Measurements from ENCODE around the gene PHLDB1.
A peak's percentile ranks its signal among the peaks of the same experiment; 100 is the strongest.

PHLDB1 gene

GRCh38 chr11:118688851-118689502 lies 81.6 kb downstream of the PHLDB1 start:
- DNase-seq (ENCODE audit: low read depth): no peak

- DNase-seq (ENCODE audit: low read depth): no peak
Measured at GRCh38 chr11:118689503-118689851, 82.1 kb downstream of the PHLDB1 start.

GRCh38 chr11:118689852-118690552 lies 82.6 kb downstream of the PHLDB1 start:
- peak; percentile 92 for DNase-seq (ENCODE audit: low read depth)

GRCh38 chr11:118690553-118691304 lies 83.3 kb downstream of the PHLDB1 start:
- DNase-seq (ENCODE audit: low read depth): no peak

GRCh38 chr11:118691926-118692830 lies 84.8 kb downstream of the PHLDB1 start:
- no peak for DNase-seq (ENCODE audit: low read depth)

- no peak for DNase-seq (ENCODE audit: low read depth)
Measured at GRCh38 chr11:118694185-118694584, 86.8 kb downstream of the PHLDB1 start.

- DNase-seq (ENCODE audit: low read depth): no peak
Measured at GRCh38 chr11:118694771-118695170, 87.4 kb downstream of the PHLDB1 start.

- DNase-seq (ENCODE audit: low read depth): no peak
Measured at GRCh38 chr11:118696673-118697226, 89.3 kb downstream of the PHLDB1 start.

GRCh38 chr11:118697346-118697745 lies 89.9 kb downstream of the PHLDB1 start:
- no peak for DNase-seq (ENCODE audit: low read depth)

GRCh38 chr11:118699506-118700220 lies 92.2 kb downstream of the PHLDB1 start:
- DNase-seq (ENCODE audit: low read depth): no peak

- no peak for DNase-seq (ENCODE audit: low read depth)
Measured at GRCh38 chr11:118703563-118704106, 96.2 kb downstream of the PHLDB1 start.

- DNase-seq (ENCODE audit: low read depth): no peak
Measured at GRCh38 chr11:118705111-118705741, 97.8 kb downstream of the PHLDB1 start.

- no peak for DNase-seq (ENCODE audit: low read depth)
Measured at GRCh38 chr11:118705791-118706545, 98.6 kb downstream of the PHLDB1 start.

GRCh38 chr11:118706546-118706825 lies 99.1 kb downstream of the PHLDB1 start:
- no peak for DNase-seq (ENCODE audit: low read depth)
